ENCODE results near the gene CARD19.

The CARD19 gene

DNA sequence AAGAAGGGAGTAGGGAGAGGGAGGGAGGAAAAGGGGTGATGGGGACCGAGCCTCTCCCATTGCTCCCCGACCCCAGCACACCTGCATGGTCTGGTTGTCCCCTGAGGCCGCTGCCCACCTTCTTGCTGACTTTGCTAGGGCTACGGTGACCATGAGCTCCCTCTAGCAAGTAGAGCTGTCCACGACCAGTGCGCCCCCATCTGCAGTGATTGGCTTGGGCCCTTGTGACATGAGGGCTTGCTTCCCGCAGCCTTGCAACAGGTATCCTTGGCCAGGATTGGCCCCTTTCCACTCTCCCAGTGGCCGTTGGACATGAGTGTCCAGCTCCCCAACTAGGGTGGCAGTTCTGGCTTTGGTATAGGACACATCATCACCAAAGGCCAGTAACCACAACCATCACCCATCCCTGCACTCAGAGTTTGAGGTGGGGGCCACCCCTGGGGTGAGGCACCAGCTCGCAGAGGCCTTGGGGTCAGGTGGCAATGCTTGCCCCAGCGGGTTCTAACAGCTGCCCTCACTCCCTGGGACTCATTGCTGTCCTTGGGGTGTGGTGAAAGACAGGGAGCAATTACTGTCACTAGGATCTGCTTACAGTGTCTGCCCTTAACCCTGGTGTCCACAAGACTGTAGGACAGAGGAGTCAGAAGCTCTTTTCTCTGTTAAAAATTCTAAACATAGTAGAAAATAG lies 55.2 kb downstream of the CARD19 start:
- Histone ChIP-seq H3K36me3 (ENCODE audit: insufficient read depth, low read depth, low read length) (no peaks in the 10 kb centered on the region), H3K4me1 (ENCODE audit: insufficient read depth, low read length) (no peaks in the 10 kb centered on the region), H3K27ac (ENCODE audit: low read length) (no peak overlapping the region), H3K27me3 (ENCODE audit: insufficient read depth, low read length) (no peaks in the 10 kb centered on the region), H3K4me3 (ENCODE audit: low read length) (no peak overlapping the region), H3K9ac (ENCODE audit: low read depth, low read length) (no peak overlapping the region), H3K9me3 (ENCODE audit: insufficient read depth, low read depth, low read length) (no peaks in the 10 kb centered on the region)

DNA sequence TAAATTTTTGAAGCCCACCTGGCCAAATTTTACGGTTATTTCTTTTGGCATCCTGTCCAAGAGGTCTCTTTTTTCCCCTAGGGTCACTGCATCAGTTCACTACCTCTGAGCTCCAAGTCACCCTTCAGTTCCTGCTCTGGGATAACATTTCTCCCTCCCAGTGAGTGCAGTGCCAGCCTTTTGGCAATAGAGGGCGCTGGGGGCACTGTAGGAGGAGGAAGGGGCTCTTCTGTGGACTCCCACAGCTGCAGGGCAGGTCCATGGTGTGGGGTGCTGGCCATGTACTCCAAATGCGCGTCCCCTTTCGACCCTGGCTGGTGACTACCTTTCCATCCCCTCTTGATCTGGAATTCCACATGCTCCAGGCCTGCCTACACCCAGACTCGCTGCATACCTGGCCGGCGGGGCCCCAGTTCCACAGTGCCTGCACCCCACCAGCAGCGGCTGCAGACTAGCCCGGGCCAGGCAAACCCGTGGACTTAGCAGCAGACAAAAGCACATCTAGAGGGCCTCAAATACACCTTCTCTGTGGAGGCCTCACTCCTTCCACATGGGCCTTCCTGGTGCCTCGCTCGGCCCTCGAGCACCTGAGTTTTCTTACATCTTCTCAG lies 58.4 kb downstream of the CARD19 start:
- Histone ChIP-seq H3K9me3 (ENCODE audit: insufficient read depth, low read depth, low read length) (no peaks in the 10 kb centered on the region), H3K27me3 (ENCODE audit: insufficient read depth, low read length) (no peaks in the 10 kb centered on the region), H3K9ac (ENCODE audit: low read depth, low read length) (no peak overlapping the region), H3K4me1 (ENCODE audit: insufficient read depth, low read length) (no peaks in the 10 kb centered on the region), H3K4me3 (ENCODE audit: low read length) (no peak overlapping the region), H3K27ac (ENCODE audit: low read length) (no peak overlapping the region), H3K36me3 (ENCODE audit: insufficient read depth, low read depth, low read length) (no peaks in the 10 kb centered on the region)

DNA sequence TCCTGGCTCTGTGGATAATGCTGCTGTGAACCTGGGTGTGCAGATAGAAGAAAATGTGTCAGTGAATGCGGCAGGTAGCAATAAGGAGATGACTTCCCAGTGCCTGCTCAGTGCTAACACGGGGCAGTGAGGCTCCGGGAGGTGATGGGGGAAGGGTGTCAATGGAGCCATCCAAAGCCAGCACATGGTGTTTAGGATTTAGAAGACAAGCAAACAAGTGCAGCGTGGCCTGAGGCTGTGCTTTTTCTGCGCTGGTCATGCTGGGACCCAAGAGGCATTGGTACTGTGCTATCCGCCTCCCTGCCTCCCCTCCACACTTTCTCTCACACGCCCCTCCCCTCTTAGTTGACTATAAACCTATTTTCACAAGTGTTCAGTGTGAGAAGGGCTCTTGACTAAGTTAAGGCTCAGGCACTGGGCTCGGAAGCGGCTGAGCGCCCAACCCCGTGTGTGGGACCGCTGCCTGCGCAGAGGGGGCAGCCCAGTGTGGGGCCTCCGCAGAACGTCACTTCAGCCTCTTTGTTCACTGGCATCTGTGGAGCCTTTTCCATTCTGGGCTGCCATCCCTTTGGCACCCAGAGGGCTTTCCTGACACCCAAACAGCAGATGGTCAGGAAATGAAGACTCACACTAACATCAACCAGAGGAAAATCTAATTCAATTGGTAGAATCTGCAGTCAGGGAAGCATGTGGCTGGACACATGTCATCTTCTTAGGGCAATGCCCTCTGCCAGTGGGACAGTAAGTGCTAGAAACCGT lies 59.9 kb downstream of the CARD19 start:
- Histone ChIP-seq H3K4me3 (ENCODE audit: low read length) (no peak overlapping the region), H3K9ac (ENCODE audit: low read depth, low read length) (no peak overlapping the region)

DNA sequence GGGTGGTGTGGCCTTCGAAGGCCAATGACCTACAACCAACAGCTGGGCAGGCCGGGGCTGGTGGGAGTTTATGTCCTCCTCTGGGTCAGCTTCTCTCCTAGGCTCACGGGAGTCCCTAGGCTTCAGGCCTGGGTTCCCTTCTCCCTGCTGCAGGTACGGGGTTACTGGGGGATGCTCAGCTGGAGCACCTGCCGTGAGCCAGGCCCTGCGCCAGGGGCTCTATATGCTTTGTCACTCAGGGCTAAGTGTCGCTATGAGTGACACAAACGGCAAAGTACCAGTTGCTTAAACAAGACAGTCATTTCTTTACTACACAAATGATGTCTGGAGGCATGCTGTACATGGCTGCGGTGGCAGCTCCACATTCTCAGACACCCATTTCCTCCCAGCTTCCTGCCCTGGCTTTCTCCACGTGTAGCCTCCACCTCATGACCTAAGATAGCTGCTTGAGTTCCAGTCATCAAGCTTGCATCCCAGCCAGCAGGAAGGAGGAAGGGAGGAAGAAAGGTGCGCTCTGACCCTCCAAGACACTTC lies 60.5 kb downstream of the CARD19 start:
- Histone ChIP-seq H3K4me3 (ENCODE audit: low read length) (no peak overlapping the region), H3K27ac (ENCODE audit: low read length) (no peak overlapping the region), H3K9me3 (ENCODE audit: insufficient read depth, low read depth, low read length) (no peaks in the 10 kb centered on the region), H3K27me3 (ENCODE audit: insufficient read depth, low read length) (no peaks in the 10 kb centered on the region), H3K9ac (ENCODE audit: low read depth, low read length) (no peak overlapping the region), H3K4me1 (ENCODE audit: insufficient read depth, low read length) (no peaks in the 10 kb centered on the region), H3K36me3 (ENCODE audit: insufficient read depth, low read depth, low read length) (no peaks in the 10 kb centered on the region)

More for the DNA sequence above, 59.9 kb downstream of the CARD19 start:
- H3K27me3 ChIP-seq (ENCODE audit: insufficient read depth, low read length): no peaks in the 10 kb centered on the region
- H3K27ac ChIP-seq (ENCODE audit: low read length): no peak overlapping the region
- H3K9me3 ChIP-seq (ENCODE audit: insufficient read depth, low read depth, low read length): no peaks in the 10 kb centered on the region
- no peaks in the 10 kb centered on the region for H3K36me3 ChIP-seq (ENCODE audit: insufficient read depth, low read depth, low read length)
- no peaks in the 10 kb centered on the region for H3K4me1 ChIP-seq (ENCODE audit: insufficient read depth, low read length)

DNA sequence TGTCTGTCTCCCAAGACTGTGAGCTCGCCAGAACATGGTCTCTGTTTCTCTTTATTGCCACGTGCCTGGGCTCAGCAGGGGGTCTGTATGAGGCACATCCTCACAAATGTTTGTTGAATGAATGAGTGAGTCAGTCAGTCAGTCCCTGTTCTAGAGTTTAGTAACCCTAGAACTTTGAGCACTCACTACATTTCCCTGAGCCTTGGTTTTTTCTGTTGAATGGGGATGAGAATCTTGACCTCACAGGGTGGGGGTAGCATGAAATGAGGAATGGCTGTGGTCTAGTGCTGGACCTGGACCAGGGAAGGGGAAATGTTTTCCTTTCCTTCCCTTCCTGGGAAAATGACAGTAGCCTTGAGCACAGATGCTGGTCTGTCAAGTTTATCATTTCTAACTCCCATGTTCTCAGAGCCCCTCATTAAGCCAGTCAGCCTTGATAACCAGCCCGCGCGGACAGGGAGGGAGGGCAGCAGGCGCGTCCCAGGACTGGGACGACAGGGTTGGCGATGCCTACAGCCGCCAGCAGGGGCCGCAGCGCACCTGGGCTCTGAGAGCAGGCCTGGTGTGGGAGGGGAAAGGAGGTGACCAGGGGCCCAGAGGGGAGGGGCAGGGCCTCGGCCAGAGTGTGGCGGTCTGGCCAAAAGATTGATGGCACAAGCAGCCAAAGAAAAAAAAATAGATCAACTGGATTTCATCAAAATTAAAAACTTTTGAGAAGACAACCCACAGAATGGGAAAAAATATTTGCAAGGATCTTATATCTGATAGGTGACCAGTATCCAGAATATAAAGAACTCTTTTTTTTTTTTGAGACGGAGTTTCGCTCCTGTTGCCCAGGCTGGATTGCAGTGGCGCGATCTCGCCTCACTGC lies 63.8 kb downstream of the CARD19 start:
- Histone ChIP-seq H3K4me3 (ENCODE audit: low read length) (no peak overlapping the region), H3K36me3 (ENCODE audit: insufficient read depth, low read depth, low read length) (no peaks in the 10 kb centered on the region), H3K9me3 (ENCODE audit: insufficient read depth, low read depth, low read length) (no peaks in the 10 kb centered on the region), H3K9ac (ENCODE audit: low read depth, low read length) (no peak overlapping the region), H3K4me1 (ENCODE audit: insufficient read depth, low read length) (no peaks in the 10 kb centered on the region), H3K27me3 (ENCODE audit: insufficient read depth, low read length) (no peaks in the 10 kb centered on the region), H3K27ac (ENCODE audit: low read length) (no peak overlapping the region)

DNA sequence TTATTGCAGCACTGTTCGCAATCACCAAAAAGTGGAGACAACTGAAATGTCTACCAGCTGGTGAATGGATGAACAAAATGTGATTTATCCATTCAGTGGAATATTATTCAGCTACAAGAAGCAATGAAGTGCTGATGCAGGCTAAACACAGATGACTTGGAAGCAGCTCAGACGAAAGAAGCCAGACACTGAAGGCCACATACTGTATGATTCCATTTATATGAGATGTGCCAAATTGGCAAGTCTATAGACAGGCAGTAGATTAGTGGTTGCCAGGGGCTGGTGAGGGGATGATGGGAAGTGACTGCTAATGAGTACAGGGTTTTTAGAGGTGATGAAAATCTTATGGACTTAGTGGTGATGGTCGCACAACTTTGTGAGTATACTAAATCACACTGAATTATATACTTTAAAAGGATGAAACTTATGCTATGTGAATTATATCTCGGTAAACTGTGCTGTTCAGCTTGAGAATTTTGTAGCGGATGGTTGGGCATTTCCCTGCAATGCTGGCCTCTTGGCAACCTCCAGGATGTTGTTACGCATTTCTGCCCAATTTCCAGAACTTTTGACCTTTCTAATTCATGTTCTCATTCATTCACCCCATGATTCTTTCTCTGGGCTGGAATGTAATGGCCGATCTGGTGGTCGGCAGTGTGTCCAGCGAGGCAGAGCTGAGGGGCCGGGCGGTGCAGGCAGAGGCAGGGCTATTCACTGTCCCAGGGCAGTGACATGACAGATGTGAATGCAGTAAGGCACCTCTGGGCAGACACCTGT lies 66.0 kb downstream of the CARD19 start:
- no peaks in the 10 kb centered on the region for H3K9me3 ChIP-seq (ENCODE audit: insufficient read depth, low read depth, low read length)
- H3K36me3 ChIP-seq (ENCODE audit: insufficient read depth, low read depth, low read length): no peaks in the 10 kb centered on the region
- H3K9ac ChIP-seq (ENCODE audit: low read depth, low read length): no peak overlapping the region
- H3K27ac ChIP-seq (ENCODE audit: low read length): no peak overlapping the region
- no peaks in the 10 kb centered on the region for H3K4me1 ChIP-seq (ENCODE audit: insufficient read depth, low read length)
- no peak overlapping the region for H3K4me3 ChIP-seq (ENCODE audit: low read length)
- H3K27me3 ChIP-seq (ENCODE audit: insufficient read depth, low read length): no peaks in the 10 kb centered on the region

All from iPS-20b (cell line).